Measurements from ENCODE around the gene CAMTA1. TPM values are rescaled to one million over a fixed set of nuclear protein-coding genes. Genes with fewer than 3 reads are reported as not detected.

The CAMTA1 gene
- polyA plus RNA-seq, 1 donor from 2014 or later, result 162 TPM

- Histone ChIP-seq H3K9ac (ENCODE audit: low read length) (no peak overlapping the region), H3K9me3 (ENCODE audit: low read length) (no peaks in the 10 kb centered on the region), H2AFZ (ENCODE audit: low read depth, low read length) (no peak overlapping the region), H3K4me2 (ENCODE audit: low read length) (no peak overlapping the region), H3F3A (ENCODE audit: insufficient read depth, low read length, poor library complexity, severe bottlenecking) (no peaks in the 10 kb centered on the region), H3K36me3 (ENCODE audit: insufficient read depth, low read length) (no peaks in the 10 kb centered on the region), H3K4me3 (ENCODE audit: low read length) (no peak overlapping the region), H3K79me2 (replicated peaks; ENCODE audit: insufficient read depth, low read length) (no peaks in the 10 kb centered on the region), H4K20me1 (ENCODE audit: insufficient read depth) (no peaks in the 10 kb centered on the region), H3K9me2 (ENCODE audit: insufficient read depth, low read length) (no peaks in the 10 kb centered on the region), H3K27ac (ENCODE audit: low read length) (no peak overlapping the region), H3K27me3 (ENCODE audit: insufficient read depth, low read depth, low read length) (no peaks in the 10 kb centered on the region)
- TF ChIP-seq POLR2AphosphoS5 (IDR thresholded peaks at IDR 0.05) (no peak), TAF1 (IDR thresholded peaks at IDR 0.05; ENCODE audit: low read depth) (no peak), SMC3 (conservative IDR thresholded peaks at IDR 0.05; ENCODE audit: poor library complexity) (no peak), RAD21 (conservative IDR thresholded peaks at IDR 0.05) (no peak), EZH2 (IDR thresholded peaks at IDR 0.05; ENCODE audit: borderline replicate concordance, insufficient read depth, low read length, poor library complexity, severe bottlenecking) (no peak), MXI1 (conservative IDR thresholded peaks at IDR 0.05; ENCODE audit: poor library complexity, severe bottlenecking) (no peak), EP300 (conservative IDR thresholded peaks at IDR 0.05; ENCODE audit: poor library complexity, severe bottlenecking) (no peak)
- TF ChIP-seq, protein P1, sequence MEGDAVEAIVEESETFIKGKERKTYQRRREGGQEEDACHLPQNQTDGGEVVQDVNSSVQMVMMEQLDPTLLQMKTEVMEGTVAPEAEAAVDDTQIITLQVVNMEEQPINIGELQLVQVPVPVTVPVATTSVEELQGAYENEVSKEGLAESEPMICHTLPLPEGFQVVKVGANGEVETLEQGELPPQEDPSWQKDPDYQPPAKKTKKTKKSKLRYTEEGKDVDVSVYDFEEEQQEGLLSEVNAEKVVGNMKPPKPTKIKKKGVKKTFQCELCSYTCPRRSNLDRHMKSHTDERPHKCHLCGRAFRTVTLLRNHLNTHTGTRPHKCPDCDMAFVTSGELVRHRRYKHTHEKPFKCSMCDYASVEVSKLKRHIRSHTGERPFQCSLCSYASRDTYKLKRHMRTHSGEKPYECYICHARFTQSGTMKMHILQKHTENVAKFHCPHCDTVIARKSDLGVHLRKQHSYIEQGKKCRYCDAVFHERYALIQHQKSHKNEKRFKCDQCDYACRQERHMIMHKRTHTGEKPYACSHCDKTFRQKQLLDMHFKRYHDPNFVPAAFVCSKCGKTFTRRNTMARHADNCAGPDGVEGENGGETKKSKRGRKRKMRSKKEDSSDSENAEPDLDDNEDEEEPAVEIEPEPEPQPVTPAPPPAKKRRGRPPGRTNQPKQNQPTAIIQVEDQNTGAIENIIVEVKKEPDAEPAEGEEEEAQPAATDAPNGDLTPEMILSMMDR (IDR thresholded peaks at IDR 0.05; ENCODE audit: poor library complexity, severe bottlenecking), result no peak
- TF ChIP-seq, protein P2, sequence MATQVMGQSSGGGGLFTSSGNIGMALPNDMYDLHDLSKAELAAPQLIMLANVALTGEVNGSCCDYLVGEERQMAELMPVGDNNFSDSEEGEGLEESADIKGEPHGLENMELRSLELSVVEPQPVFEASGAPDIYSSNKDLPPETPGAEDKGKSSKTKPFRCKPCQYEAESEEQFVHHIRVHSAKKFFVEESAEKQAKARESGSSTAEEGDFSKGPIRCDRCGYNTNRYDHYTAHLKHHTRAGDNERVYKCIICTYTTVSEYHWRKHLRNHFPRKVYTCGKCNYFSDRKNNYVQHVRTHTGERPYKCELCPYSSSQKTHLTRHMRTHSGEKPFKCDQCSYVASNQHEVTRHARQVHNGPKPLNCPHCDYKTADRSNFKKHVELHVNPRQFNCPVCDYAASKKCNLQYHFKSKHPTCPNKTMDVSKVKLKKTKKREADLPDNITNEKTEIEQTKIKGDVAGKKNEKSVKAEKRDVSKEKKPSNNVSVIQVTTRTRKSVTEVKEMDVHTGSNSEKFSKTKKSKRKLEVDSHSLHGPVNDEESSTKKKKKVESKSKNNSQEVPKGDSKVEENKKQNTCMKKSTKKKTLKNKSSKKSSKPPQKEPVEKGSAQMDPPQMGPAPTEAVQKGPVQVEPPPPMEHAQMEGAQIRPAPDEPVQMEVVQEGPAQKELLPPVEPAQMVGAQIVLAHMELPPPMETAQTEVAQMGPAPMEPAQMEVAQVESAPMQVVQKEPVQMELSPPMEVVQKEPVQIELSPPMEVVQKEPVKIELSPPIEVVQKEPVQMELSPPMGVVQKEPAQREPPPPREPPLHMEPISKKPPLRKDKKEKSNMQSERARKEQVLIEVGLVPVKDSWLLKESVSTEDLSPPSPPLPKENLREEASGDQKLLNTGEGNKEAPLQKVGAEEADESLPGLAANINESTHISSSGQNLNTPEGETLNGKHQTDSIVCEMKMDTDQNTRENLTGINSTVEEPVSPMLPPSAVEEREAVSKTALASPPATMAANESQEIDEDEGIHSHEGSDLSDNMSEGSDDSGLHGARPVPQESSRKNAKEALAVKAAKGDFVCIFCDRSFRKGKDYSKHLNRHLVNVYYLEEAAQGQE (IDR thresholded peaks at IDR 0.05; ENCODE audit: borderline replicate concordance), result no peak
Measured at GRCh38 chr1:7266561-7266960, 481.3 kb downstream of the CAMTA1 start.

- Histone ChIP-seq H2AFZ (ENCODE audit: low read depth, low read length) (no peak overlapping the region), H3K4me3 (ENCODE audit: low read length) (no peak overlapping the region), H3K79me2 (replicated peaks; ENCODE audit: insufficient read depth, low read length) (no peaks in the 10 kb centered on the region), H3K9me3 (ENCODE audit: low read length) (no peaks in the 10 kb centered on the region), H3K9me2 (ENCODE audit: insufficient read depth, low read length) (no peaks in the 10 kb centered on the region), H4K20me1 (ENCODE audit: insufficient read depth) (no peaks in the 10 kb centered on the region), H3K36me3 (ENCODE audit: insufficient read depth, low read length) (no peaks in the 10 kb centered on the region), H3F3A (ENCODE audit: insufficient read depth, low read length, poor library complexity, severe bottlenecking) (no peaks in the 10 kb centered on the region), H3K9ac (ENCODE audit: low read length) (no peak overlapping the region), H3K4me2 (ENCODE audit: low read length) (no peak overlapping the region), H3K27ac (ENCODE audit: low read length) (no peak overlapping the region), H3K27me3 (ENCODE audit: insufficient read depth, low read depth, low read length) (no peaks in the 10 kb centered on the region)
- TF ChIP-seq, protein P1 (IDR thresholded peaks at IDR 0.05; ENCODE audit: poor library complexity, severe bottlenecking), result no peak
- TF ChIP-seq SMC3 (conservative IDR thresholded peaks at IDR 0.05; ENCODE audit: poor library complexity) (no peak), RAD21 (conservative IDR thresholded peaks at IDR 0.05) (no peak), POLR2AphosphoS5 (IDR thresholded peaks at IDR 0.05) (no peak), TAF1 (IDR thresholded peaks at IDR 0.05; ENCODE audit: low read depth) (no peak), EZH2 (IDR thresholded peaks at IDR 0.05; ENCODE audit: borderline replicate concordance, insufficient read depth, low read length, poor library complexity, severe bottlenecking) (no peak), MXI1 (conservative IDR thresholded peaks at IDR 0.05; ENCODE audit: poor library complexity, severe bottlenecking) (no peak), EP300 (conservative IDR thresholded peaks at IDR 0.05; ENCODE audit: poor library complexity, severe bottlenecking) (no peak)
- TF ChIP-seq, protein P2 (IDR thresholded peaks at IDR 0.05; ENCODE audit: borderline replicate concordance), result no peak
Measured at GRCh38 chr1:7267493-7267892, 482.2 kb downstream of the CAMTA1 start.

Data from neural cell (in vitro differentiated cells).